ENCODE data around the gene MORN1. TPM values are rescaled to one million over a fixed set of nuclear protein-coding genes. Genes with fewer than 3 reads are reported as not detected.

MORN1 gene
- total and polyA plus RNA-seq, 10 of the 15 experiments (the other 5 are each of a cell fraction or from before 2014, with no cell fraction given) = 0.76 to 7.9 (median 5.5) TPM

- TF ChIP-seq HSF1 (IDR thresholded peaks at IDR 0.05; ENCODE audit: low read depth, low read length) (no peak), ELK1 (IDR thresholded peaks at IDR 0.05; ENCODE audit: low read depth, low read length) (peak; percentile 54; the same call in 1 of the 2 replicates), RCOR1 (conservative IDR thresholded peaks at IDR 0.05; ENCODE audit: low read depth, low read length) (no peak), JUND (IDR thresholded peaks at IDR 0.05; ENCODE audit: low read depth, low read length) (no peak), RB1 (IDR thresholded peaks at IDR 0.05; ENCODE audit: borderline replicate concordance) (no peak), TCF3 (IDR thresholded peaks at IDR 0.05; ENCODE audit: borderline replicate concordance, insufficient read depth, low read depth, low read length) (peak; percentile 46; the same call in 1 of the 2 replicates), ZZZ3 (IDR thresholded peaks at IDR 0.05; ENCODE audit: control insufficient read depth, insufficient read length, low read depth) (no peak), MTA2 (IDR thresholded peaks at IDR 0.05; ENCODE audit: low read depth) (no peak), RELA (IDR thresholded peaks at IDR 0.05; ENCODE audit: borderline replicate concordance, partially characterized antibody) (no peak), IKZF1 (conservative IDR thresholded peaks at IDR 0.05) (peak; percentile 17; the same call in 1 of the 2 replicates), MEF2B (IDR thresholded peaks at IDR 0.05; ENCODE audit: partially characterized antibody, poor library complexity, severe bottlenecking) (no peak), ESRRA (IDR thresholded peaks at IDR 0.05; ENCODE audit: low read length) (no peak), POLR2AphosphoS2 (IDR thresholded peaks at IDR 0.05; ENCODE audit: low read depth, low read length) (0 out of 2 replicates have a peak, but pooled peaks have one; percentile 28), SUZ12 (IDR thresholded peaks at IDR 0.05; ENCODE audit: unreplicated experiment) (no peak), RAD21 (IDR thresholded peaks at IDR 0.05; ENCODE audit: insufficient read depth, low read depth, low read length) (no peak), SPI1 (IDR thresholded peaks at IDR 0.05; ENCODE audit: borderline replicate concordance, insufficient read depth, low read depth, low read length) (peak; percentile 21; the same call in 1 of the 2 replicates), ZNF207 (IDR thresholded peaks at IDR 0.05; ENCODE audit: borderline replicate concordance) (no peak), BRCA1 (IDR thresholded peaks at IDR 0.05; ENCODE audit: low read depth, low read length) (no peak), NFIC (IDR thresholded peaks at IDR 0.05; ENCODE audit: low read depth, low read length) (no peak), SUPT20H (IDR thresholded peaks at IDR 0.05; ENCODE audit: borderline replicate concordance, control insufficient read depth, low read depth, low read length) (no peak), E2F8 (IDR thresholded peaks at IDR 0.05; ENCODE audit: low read depth, partially characterized antibody) (no peak), GATAD2B (conservative IDR thresholded peaks at IDR 0.05; ENCODE audit: low read depth) (no peak), STAT1 (conservative IDR thresholded peaks at IDR 0.05) (no peak), BCL11A (IDR thresholded peaks at IDR 0.05; ENCODE audit: low read depth, low read length) (no peak)
Observed at GRCh38 chr1:2415801-2416208, 24.5 kb upstream of the MORN1 start (continued).

All from GM12878 (cell line).